Skeletal muscle tissue (tissue), 4 donors: ENCODE results near the gene IL3RA. TPM values are rescaled to one million over a fixed set of nuclear protein-coding genes. Genes with fewer than 3 reads are reported as not detected.

Experiments
- H3K27ac ChIP-seq: one replicate; pipeline ENCODE4 v1.7.0; 2013; ENCODE audit warnings: mild to moderate bottlenecking, low read depth, low read length, inconsistent platforms
- H3K27me3 ChIP-seq, 3 donors: one replicate each; pipeline ENCODE4 v1.7.0; 2013; ENCODE audit warnings: low read length in 3 of 3; ENCODE audit not compliant: control insufficient read depth in 3 of 3, insufficient read depth in 3 of 3
- H3K36me3 ChIP-seq, 3 donors: one replicate each; pipeline ENCODE4 v1.7.0; 2013; ENCODE audit warnings: low read length in 3 of 3; ENCODE audit not compliant: control insufficient read depth in 3 of 3, insufficient read depth in 3 of 3
- H3K4me1 ChIP-seq, 3 donors: one replicate each; pipeline ENCODE4 v1.7.0; 2013; ENCODE audit warnings: low read length in 3 of 3, mild to moderate bottlenecking in 3 of 3; ENCODE audit not compliant: control insufficient read depth in 3 of 3, insufficient read depth in 3 of 3
- H3K4me3 ChIP-seq, 3 donors: one replicate each; pipeline ENCODE4 v1.7.0; 2013; ENCODE audit warnings: low read length in 3 of 3
- H3K9ac ChIP-seq, 3 donors: one replicate each; pipeline ENCODE4 v1.7.0; 2013; ENCODE audit warnings: low read length in 3 of 3, mild to moderate bottlenecking in 3 of 3, moderate library complexity in 2 of 3, low read depth in 1 of 3
- H3K9me3 ChIP-seq, 3 donors: one replicate each; pipeline ENCODE4 v1.7.0; 2013; ENCODE audit warnings: low read length in 3 of 3; ENCODE audit not compliant: control insufficient read depth in 3 of 3
- total RNA-seq: library from RNA; depleted of rRNA; stranded (reverse); fragments of >200 nt; gene quantifications from one replicate; pipeline ENCODE4 v1.2.3, GENCODE V29; 2014
- donor health status: Osteomylitis.

IL3RA gene
- total RNA-seq, 1 donor from 2014 or later, result 6.3 TPM

DNA sequence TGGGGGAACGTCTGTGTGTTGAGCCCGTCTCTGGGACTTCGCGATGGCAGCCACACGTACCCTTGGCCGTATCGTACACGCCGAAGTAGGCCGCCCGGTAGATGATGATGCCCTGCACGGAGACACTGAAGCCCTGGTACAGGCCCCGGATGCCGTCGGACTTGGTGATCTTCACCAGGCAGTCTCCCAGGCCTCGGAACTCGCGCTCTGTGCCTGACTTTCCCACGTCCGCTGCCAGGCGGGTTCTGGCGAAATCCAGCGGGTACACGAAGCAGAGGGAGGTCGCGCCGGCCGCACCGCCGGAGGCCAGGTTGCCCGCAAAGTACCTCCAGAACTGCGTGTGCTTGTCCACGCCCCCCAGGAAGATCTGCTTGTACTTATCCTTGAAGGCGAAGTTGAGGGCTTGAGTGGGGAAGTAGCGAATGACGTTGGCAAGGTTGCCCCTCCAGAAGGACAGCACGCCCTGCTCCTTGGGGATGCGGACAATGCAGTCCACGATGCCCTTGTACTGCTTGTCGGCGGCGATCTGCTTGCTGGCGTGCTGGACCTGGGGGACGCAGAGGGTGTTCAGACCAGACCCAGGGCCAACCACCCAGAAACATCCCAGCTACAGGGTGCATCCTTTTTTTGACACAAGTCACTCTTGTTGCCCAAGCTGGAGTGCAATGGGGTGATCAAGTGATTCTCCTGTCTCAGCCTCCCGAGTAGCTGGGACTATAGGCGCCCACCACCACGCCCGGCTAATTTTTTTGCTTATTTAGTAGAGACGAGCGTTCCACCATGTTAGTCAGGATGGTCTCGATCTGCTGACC is 52.8 kb downstream of the IL3RA start:
- no peak overlapping the region for H3K27ac ChIP-seq
- H3K36me3 ChIP-seq, result peaks cover 56 to 63% (median 58%) of the 10 kb centered on the region in 3 donors
- peaks cover 43 to 56% (median 45%) of the 10 kb centered on the region in 3 donors for H3K4me1 ChIP-seq
- no peaks in the 10 kb centered on the region for H3K27me3 ChIP-seq
- H3K4me3 ChIP-seq, result no peak overlapping the region
- no peaks in the 10 kb centered on the region for H3K9me3 ChIP-seq
- H3K9ac ChIP-seq, result no peak overlapping the region

DNA sequence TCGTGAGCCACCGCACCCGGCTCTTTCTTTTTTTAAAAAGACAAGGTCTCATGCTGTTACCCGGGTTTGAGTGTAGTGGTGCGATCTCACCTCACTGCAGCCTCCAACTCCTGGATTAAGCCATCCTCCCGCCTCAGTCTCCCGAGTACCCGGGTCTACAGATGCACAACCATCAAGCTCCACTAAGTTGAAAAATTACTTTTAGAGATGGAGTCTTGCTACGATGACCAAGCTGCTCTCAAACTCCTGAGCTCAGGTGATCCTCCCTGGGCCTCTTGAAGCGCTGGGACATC is 53.4 kb downstream of the IL3RA start:
- Histone ChIP-seq H3K27ac (no peak overlapping the region), H3K36me3 (peaks cover 51 to 58% (median 53%) of the 10 kb centered on the region in 3 donors), H3K4me1 (peaks cover 45 to 61% (median 45%) of the 10 kb centered on the region in 3 donors), H3K4me3 (peak overlapping the region in 1 of 3 donors; percentile 38), H3K9me3 (no peaks in the 10 kb centered on the region), H3K9ac (peak overlapping the region in 1 of 3 donors; percentile 3), H3K27me3 (no peaks in the 10 kb centered on the region)

DNA sequence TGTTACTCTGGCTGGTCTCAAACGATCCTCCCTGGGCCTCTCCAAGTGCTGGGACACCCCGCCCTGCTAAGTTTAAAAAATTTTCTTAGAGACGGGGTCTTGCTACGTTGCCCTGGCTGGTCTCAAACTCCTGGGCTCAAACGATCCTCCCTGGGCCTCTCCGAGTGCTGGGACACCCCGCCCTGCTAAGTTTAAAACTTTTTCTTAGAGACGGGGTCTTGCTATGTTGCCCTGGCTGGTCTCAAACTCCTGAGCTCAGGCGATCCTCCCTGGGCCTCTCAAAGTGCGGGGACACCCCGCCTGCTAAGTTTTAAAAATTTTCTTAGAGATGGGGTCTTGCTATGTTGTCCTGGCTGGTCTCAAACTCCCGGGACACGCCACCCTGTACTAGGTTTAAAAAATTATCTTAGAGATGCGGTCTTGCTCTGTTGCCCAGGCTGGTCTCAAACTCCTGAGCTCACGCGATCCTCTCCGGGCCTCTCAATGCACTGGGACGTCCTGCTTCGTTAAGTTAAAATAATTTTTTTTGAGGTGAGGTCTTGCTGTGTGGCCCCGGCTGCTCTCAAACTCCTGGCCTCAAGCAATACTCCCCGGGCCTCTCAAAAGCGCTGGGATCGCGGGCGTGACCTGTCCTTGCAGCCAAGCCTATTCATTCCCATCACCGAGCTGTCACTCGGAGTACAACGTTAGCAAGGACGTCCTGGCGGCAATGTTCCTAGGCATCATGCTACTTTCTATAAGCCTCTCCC is 54.2 kb downstream of the IL3RA start:
- peaks cover 45 to 69% (median 48%) of the 10 kb centered on the region in 3 donors for H3K4me1 ChIP-seq
- H3K27ac ChIP-seq, result peak overlapping the region; percentile 99
- H3K9ac ChIP-seq, result peak overlapping the region; percentile 99 to 100 (median 100)
- no peaks in the 10 kb centered on the region for H3K9me3 ChIP-seq
- H3K4me3 ChIP-seq, result peak overlapping the region; percentile 99 to 100 (median 100)
- no peaks in the 10 kb centered on the region for H3K27me3 ChIP-seq
- H3K36me3 ChIP-seq, result peaks cover 42 to 52% (median 45%) of the 10 kb centered on the region in 3 donors

DNA sequence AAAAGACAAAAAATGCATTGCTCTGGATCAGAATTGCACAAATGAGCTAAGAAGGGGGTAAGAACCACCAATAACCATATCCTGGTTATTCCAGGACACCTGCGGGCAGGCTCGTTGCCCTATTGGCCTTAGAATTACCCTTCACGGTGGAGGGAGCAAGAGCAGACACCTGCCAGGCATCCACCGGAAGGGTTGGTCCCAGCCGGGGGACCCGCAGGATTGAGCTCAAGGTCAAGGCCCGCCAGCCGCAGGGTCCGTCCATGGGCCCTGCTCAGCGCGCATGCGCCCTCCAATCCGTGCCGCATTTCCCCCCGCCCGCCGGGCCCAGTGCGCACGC is 54.8 kb downstream of the IL3RA start:
- peaks cover 37 to 47% (median 39%) of the 10 kb centered on the region in 3 donors for H3K36me3 ChIP-seq

DNA sequence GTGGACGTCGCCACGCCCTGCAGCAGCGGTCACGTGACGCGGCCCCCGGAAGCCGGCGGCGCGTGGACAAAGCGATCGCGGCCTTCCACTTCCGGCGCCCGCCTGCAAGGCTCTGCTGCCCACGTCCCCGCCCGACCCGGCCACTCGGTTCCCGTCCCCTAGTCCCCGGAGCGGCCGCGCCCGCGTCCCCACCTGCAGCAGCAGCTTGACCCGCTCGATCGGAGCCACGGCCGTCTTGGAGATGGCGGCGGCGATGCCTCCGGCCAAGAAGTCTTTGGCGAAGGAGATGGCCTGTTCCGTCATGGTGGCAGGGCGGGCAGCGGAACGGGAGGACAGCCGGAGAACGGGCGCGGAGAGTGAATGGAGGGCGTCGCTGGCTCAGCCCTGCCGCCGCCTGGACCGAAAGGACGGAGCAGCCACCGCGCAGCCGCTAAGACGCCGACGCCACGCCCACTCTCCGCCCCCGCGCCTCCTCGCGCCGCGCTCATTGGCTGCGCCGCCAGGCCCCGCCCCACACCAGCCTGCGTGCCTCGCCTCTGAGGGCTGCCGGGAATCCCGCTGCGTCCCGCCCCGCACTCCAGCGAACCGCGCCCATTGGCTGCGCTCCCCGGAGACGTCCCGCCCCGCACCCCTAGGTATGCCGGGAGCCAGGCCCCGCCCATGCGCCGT is 55.3 kb downstream of the IL3RA start, which contains the start of gene SLC25A6:
Gene SLC25A6 (minus strand): TSS at position 407 of the 669 bp plus-strand sequence. CDS start 104 bp downstream, at position 303.
- Histone ChIP-seq H3K4me3 (peak within 1 kb of the TSS; percentile 99 to 100 (median 100)), H3K4me1 (peaks cover 45 to 72% (median 48%) of the 10 kb centered on the region in 3 donors), H3K9ac (peak within 1 kb of the TSS; percentile 99 to 100 (median 100)), H3K36me3 (peaks cover 32 to 42% (median 34%) of the 10 kb centered on the region in 3 donors), H3K27me3 (no peaks in the 10 kb centered on the region), H3K9me3 (no peaks in the 10 kb centered on the region), H3K27ac (peak within 1 kb of the TSS; percentile 99)

More for the DNA sequence above, 54.8 kb downstream of the IL3RA start:
- H3K9me3 ChIP-seq, result no peaks in the 10 kb centered on the region
- peaks cover 45 to 72% (median 48%) of the 10 kb centered on the region in 3 donors for H3K4me1 ChIP-seq
- peak overlapping the region; percentile 99 to 100 (median 100) for H3K9ac ChIP-seq
- peak overlapping the region; percentile 99 to 100 (median 100) for H3K4me3 ChIP-seq
- peak overlapping the region; percentile 99 for H3K27ac ChIP-seq
- no peaks in the 10 kb centered on the region for H3K27me3 ChIP-seq

DNA sequence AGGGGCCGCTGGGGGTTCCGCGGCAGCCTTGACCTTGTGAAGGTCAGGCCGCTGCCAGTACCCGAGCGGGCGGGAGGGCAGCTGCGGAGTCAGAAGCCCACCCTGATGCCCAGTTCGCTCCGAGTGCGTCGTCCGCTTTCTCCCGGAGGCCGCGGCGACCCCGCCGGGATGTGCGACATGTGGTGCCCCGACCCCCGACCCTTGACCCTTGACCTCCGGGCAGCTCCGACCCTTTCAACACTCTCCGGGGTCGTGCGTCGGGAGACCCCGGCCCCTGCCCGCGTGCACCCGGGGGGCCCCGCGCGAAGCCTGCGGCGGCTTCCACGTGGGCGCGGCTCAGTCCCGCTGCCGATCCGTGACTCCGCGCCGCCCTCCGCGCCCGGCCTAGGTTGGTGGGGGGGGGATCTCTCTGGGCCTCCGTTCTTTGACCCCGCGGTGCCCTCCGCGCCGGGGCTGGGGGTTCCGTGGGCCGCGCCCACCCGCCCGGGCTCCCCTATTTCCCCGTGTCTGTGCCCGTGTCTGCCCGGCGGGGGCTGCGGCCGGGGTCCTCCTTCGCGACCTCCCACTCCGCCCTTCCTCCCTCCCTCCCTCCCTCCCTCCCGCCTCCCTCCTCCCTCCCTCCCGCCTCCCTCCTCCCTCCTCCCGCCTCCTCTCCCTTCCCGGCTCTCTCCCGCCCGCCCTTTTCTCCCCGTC is 55.9 kb downstream of the IL3RA start:
- peak overlapping the region; percentile 91 to 100 (median 94) for H3K9ac ChIP-seq

DNA sequence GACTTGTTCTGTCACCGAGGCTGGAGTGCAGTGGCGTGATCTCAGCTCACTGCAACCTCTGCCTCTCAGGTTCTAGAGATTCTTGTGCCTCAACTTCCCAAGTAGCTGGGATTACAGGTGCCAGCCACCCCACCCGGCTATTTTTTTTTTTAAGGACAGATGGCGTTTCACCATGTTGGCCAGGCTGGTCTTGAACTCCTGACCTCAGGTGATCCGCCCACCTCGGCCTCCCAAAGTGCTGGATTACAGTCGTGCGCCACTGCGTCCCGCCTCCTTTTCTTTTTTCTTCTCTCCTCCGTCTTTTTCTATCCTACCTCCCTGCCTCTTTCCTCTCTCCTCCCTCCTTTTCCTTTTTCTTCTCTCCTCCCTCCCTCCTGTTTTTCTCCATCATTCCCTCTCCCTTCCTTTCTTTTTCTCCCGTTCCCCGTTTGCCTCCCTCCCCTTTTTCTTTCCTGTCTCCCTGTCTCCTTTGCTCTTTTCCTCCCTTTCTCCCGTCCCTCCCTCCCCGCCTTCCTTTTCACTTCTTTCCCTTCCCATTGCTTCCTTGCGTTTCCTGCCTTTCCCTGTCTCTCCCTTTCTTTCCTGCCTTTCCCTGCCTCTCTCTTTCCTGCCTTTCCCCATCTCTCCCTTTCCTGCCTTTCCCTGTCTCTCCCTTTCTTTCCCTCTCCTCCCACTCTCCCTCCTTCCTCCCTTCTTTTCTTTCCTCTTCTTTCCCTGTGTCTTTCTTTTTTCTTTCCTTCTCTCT is 57.5 kb downstream of the IL3RA start:
- Histone ChIP-seq H3K4me3 (peak overlapping the region in 1 of 3 donors; percentile 59), H3K9me3 (no peaks in the 10 kb centered on the region), H3K4me1 (peaks cover 31 to 52% (median 37%) of the 10 kb centered on the region in 3 donors), H3K9ac (peak overlapping the region in 1 of 3 donors; percentile 27), H3K27me3 (no peaks in the 10 kb centered on the region), H3K27ac (no peak overlapping the region), H3K36me3 (peaks cover 10 to 29% (median 17%) of the 10 kb centered on the region in 3 donors)

More for the DNA sequence above, 55.9 kb downstream of the IL3RA start:
- Histone ChIP-seq H3K4me3 (peak overlapping the region; percentile 86 to 88 (median 86)), H3K9me3 (no peaks in the 10 kb centered on the region), H3K36me3 (peaks cover 25 to 37% (median 28%) of the 10 kb centered on the region in 3 donors), H3K4me1 (peaks cover 45 to 67% (median 46%) of the 10 kb centered on the region in 3 donors), H3K27me3 (no peaks in the 10 kb centered on the region), H3K27ac (peak overlapping the region; percentile 99)

DNA sequence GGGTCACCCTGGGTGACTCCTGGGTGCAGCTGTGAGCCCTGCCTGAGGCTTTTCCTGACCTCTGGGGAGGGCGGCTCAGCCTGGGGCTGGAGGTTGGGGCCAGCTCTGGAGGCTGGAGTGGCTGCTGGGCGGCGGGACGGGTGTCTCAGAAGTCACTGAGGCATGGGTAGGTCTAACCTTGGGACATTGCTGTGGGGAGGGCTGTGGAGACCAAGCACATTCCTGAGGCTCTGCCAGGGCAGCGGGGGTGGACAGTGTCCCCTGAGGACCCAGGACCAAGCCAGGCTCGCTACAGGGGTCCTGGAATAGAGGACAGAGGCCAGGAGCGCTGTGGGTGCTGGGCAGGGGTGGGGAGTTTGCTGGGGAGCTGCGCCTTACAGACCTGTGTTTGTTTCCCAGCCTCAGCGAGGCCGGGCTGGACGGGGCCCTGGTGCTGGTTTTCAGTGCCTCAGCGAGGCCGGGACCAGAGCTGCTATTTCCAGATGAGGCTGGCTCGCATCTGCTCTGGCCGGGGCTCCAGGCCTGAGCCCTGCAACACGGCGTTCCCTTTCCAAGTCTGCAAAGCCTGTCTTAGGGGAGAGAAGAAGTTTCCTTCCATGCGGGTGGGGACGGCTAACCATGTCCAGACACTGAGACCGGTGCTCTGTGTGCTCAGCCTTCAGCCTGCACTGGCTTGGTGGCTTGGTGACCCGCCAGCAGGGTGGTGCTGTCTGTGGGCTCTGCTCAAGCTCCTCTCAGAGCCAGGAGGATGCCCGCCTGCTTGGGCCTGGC is 58.3 kb downstream of the IL3RA start:
- peak overlapping the region in 1 of 3 donors; percentile 27 for H3K9ac ChIP-seq
- H3K27me3 ChIP-seq, result no peaks in the 10 kb centered on the region
- H3K4me3 ChIP-seq, result no peak overlapping the region
- no peaks in the 10 kb centered on the region for H3K9me3 ChIP-seq
- H3K27ac ChIP-seq, result peak overlapping the region; percentile 49
- H3K36me3 ChIP-seq, result peaks cover 3 to 21% (median 10%) of the 10 kb centered on the region in 3 donors
- H3K4me1 ChIP-seq, result peaks cover 22 to 43% (median 29%) of the 10 kb centered on the region in 3 donors
